ENCODE measurements around the gene SRD5A2. TPM values are rescaled to one million over a fixed set of nuclear protein-coding genes. Genes with fewer than 3 reads are reported as not detected.

The SRD5A2 gene
- total and polyA plus RNA-seq, 2 of the 8 experiments (the other 6 are each of a cell fraction or from before 2014, with no cell fraction given): 0.02 TPM; not detected in 1

GRCh38 chr2:31511376-31511775 is 69.4 kb downstream of the SRD5A2 start:
- no peaks in the 10 kb centered on the region for H3K79me1 ChIP-seq (ENCODE audit: low read depth, low read length)
- H2BK12ac ChIP-seq (ENCODE audit: low read depth, low read length): no peak overlapping the region
- H3K27me3 ChIP-seq (replicated peaks in 1 of 4; ENCODE audit: control insufficient read depth in 3 of 4, extremely low read depth in 1 of 4, insufficient read depth in 3 of 4, low read length in 3 of 4): no peaks in the 10 kb centered on the region
- TF ChIP-seq JUND (IDR thresholded peaks at IDR 0.05; ENCODE audit: low read length) (no peak), ATF3 (IDR thresholded peaks at IDR 0.05; ENCODE audit: insufficient read depth, low read depth, low read length) (no peak), EP300 (IDR thresholded peaks at IDR 0.05; ENCODE audit: borderline replicate concordance in 1 of 2, low read depth in 2 of 2, low read length in 2 of 2) (no peak), BRCA1 (IDR thresholded peaks at IDR 0.05; ENCODE audit: low read depth, low read length) (no peak), HDAC6 (IDR thresholded peaks at IDR 0.05; ENCODE audit: low read depth, low read length) (no peak), CREB1 (IDR thresholded peaks at IDR 0.05) (no peak), CEBPB (IDR thresholded peaks at IDR 0.05; ENCODE audit: low read depth, low read length) (no peak), TAF7 (optimal IDR thresholded peaks at IDR 0.05; ENCODE audit: borderline replicate concordance, low read depth, low read length) (no peak)
- TF ChIP-seq, protein P1, sequence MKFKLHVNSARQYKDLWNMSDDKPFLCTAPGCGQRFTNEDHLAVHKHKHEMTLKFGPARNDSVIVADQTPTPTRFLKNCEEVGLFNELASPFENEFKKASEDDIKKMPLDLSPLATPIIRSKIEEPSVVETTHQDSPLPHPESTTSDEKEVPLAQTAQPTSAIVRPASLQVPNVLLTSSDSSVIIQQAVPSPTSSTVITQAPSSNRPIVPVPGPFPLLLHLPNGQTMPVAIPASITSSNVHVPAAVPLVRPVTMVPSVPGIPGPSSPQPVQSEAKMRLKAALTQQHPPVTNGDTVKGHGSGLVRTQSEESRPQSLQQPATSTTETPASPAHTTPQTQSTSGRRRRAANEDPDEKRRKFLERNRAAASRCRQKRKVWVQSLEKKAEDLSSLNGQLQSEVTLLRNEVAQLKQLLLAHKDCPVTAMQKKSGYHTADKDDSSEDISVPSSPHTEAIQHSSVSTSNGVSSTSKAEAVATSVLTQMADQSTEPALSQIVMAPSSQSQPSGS (IDR thresholded peaks at IDR 0.05; ENCODE audit: low read length): no peak
- no peaks in the 10 kb centered on the region for H3K79me2 ChIP-seq (ENCODE audit: control insufficient read depth in 1 of 2, insufficient read depth in 2 of 2, low read length in 2 of 2)
- no peak overlapping the region for H3K4me2 ChIP-seq (ENCODE audit: insufficient read depth in 1 of 2, low read depth in 2 of 2, low read length in 2 of 2)
- no peak overlapping the region for H3K23ac ChIP-seq (ENCODE audit: insufficient read length)
- H2BK15ac ChIP-seq (ENCODE audit: low read length): no peak overlapping the region
- H4K20me1 ChIP-seq (replicated peaks in 1 of 2; ENCODE audit: control insufficient read depth in 1 of 2, insufficient read depth in 2 of 2, low read length in 2 of 2): no peaks in the 10 kb centered on the region
- no peak overlapping the region for H2BK5ac ChIP-seq (ENCODE audit: low read depth, low read length)
- no peak overlapping the region for H3K14ac ChIP-seq (ENCODE audit: insufficient read length)
- no peak overlapping the region for H3K4me3 ChIP-seq (ENCODE audit: extremely low read depth in 1 of 4, insufficient read depth in 2 of 4, low read depth in 3 of 4, low read length in 4 of 4)
- no peak overlapping the region for H4K5ac ChIP-seq (ENCODE audit: insufficient read length, low read depth, low read length)
- no peak overlapping the region for H2BK20ac ChIP-seq (ENCODE audit: low read length)
- POLR2A ChIA-PET (ENCODE audit: partially characterized antibody): no interaction called here
- H3K4ac ChIP-seq (replicated peaks; ENCODE audit: insufficient read length, low read depth, low read length): no peak overlapping the region
- no peaks in the 10 kb centered on the region for H3K23me2 ChIP-seq (ENCODE audit: low read depth, low read length)
- FAIRE-seq: no peak
- CTCF ChIA-PET (ENCODE audit: partially characterized antibody): interaction anchor here (2.6 kb wide), 1 partner anchor 11 kb away, joined by 16 read pairs; no protein-coding TSS in a partner anchor
- H4K8ac ChIP-seq (ENCODE audit: extremely low read depth, insufficient read depth, low read length): no peak overlapping the region
- DNase-seq (ENCODE audit: low read depth in 1 of 2, low spot score in 2 of 2): no peak
- H3K9me3 ChIP-seq (ENCODE audit: insufficient read depth in 2 of 2, low read depth in 1 of 2, low read length in 1 of 2): peaks cover 10 to 26% of the 10 kb centered on the region in 2 experiments; a peak in 3 of 4 replicates
- H3K36me3 ChIP-seq (ENCODE audit: control insufficient read depth in 2 of 4, insufficient read depth in 4 of 4, low read length in 3 of 4): no peaks in the 10 kb centered on the region
- no peak overlapping the region for H3K18ac ChIP-seq (ENCODE audit: extremely low read depth, low read length)
- H3K4me1 ChIP-seq (replicated peaks in 1 of 4; ENCODE audit: control insufficient read depth in 3 of 4, insufficient read depth in 4 of 4, low read length in 3 of 4): no peaks in the 10 kb centered on the region
- no peak overlapping the region for H4K91ac ChIP-seq (replicated peaks; ENCODE audit: insufficient read length, low read length)
- H3K9ac ChIP-seq (replicated peaks in 1 of 4; ENCODE audit: extremely low read depth in 1 of 4, low read depth in 3 of 4, low read length in 3 of 4): no peak overlapping the region
- H3K56ac ChIP-seq (replicated peaks; ENCODE audit: insufficient read length, low read depth, low read length): no peak overlapping the region
- H2AK5ac ChIP-seq (ENCODE audit: low read depth, low read length): no peak overlapping the region
- no peak overlapping the region for H3K27ac ChIP-seq (ENCODE audit: low read depth, low read length)
- no peak overlapping the region for H2BK120ac ChIP-seq (replicated peaks; ENCODE audit: low read depth, low read length)
- H2AFZ ChIP-seq (ENCODE audit: low read length): no peak overlapping the region

All from H1 (cell line).